Heart left ventricle (tissue), 16 donors: ENCODE data around the gene CKAP2. TPM values are rescaled to one million over a fixed set of nuclear protein-coding genes. Genes with fewer than 3 reads are reported as not detected.

Source experiments
- ATAC-seq, 4 donors: fragments of 200-7000 bp; cut with Tn5 transposase; one replicate each; pipeline ENCODE4 v1.9.1; 2020 to 2022; ENCODE audit warnings: moderate library complexity in 4 of 4, mild to moderate bottlenecking in 3 of 4, moderate number of reproducible peaks in 1 of 4
- DNase-seq, 5 donors: peaks; one replicate each; pipeline ENCODE4 v3.0.0-alpha.2; 2020
- H3K27ac ChIP-seq, 12 donors: fragments of 200-600 bp; sonication (generic) in 4 of 12; one replicate each; pipeline versions ENCODE4 v1.5.0 to v1.8.0; 2016 to 2022; ENCODE audit warnings: mild to moderate bottlenecking in 2 of 12
- H3K27me3 ChIP-seq, 9 donors: fragments of 200-600 bp; sonication (generic) in 2 of 9; one replicate each; pipeline versions ENCODE4 v1.5.1 to v1.8.0; 2016 to 2022; ENCODE audit warnings: mild to moderate bottlenecking in 3 of 9
- H3K36me3 ChIP-seq, 9 donors: fragments of 200-600 bp; sonication (generic) in 2 of 9; one replicate each; pipeline versions ENCODE4 v1.5.0 to v1.8.0; 2018 to 2022; ENCODE audit warnings: mild to moderate bottlenecking in 2 of 9
- H3K4me1 ChIP-seq, 12 donors: fragments of 200-600 bp; sonication (generic) in 4 of 12; one replicate each; pipeline versions ENCODE4 v1.5.0 to v1.8.0; 2016 to 2022; ENCODE audit warnings: mild to moderate bottlenecking in 3 of 12
- H3K4me3 ChIP-seq, 12 donors: fragments of 200-600 bp; sonication (generic) in 4 of 12; one replicate each; pipeline versions ENCODE4 v1.5.0 to v1.8.0; 2017 to 2022; ENCODE audit warnings: mild to moderate bottlenecking in 9 of 12, moderate library complexity in 4 of 12
- H3K9me3 ChIP-seq, 12 donors: fragments of 200-600 bp; sonication (generic) in 4 of 12; one replicate each; pipeline versions ENCODE4 v1.5.0 to v1.8.0; 2016 to 2022; ENCODE audit warnings: mild to moderate bottlenecking in 1 of 12
- CTCF ChIP-seq, 12 donors: fragments of 200-600 bp; sonication (generic) in 4 of 12; IDR thresholded peaks; one replicate each; pipeline versions ENCODE4 v1.5.0 to v1.8.0; 2018 to 2022; ENCODE audit warnings: antibody characterized with exemption in 12 of 12, mild to moderate bottlenecking in 5 of 12
- POLR2A ChIP-seq, 2 donors: fragments of 450-650 bp; IDR thresholded peaks; one replicate each; pipeline ENCODE4 v1.6.1; 2017; ENCODE audit warnings: antibody characterized with exemption in 2 of 2, mild to moderate bottlenecking in 2 of 2, moderate library complexity in 2 of 2
- WGBS, 4 donors: extraction: QIAGEN DNeasy Blood & Tissue Kit in 2 of 4; methylation state at CpG; one replicate each; pipeline versions ENCODE4 v1.1.5 to v1.1.7; 2013 to 2018; 5-methylcytosine and 5-hydroxymethylcytosine counted together
- intact Hi-C, 10 donors: fragments of 100-400 bp; cut with DNase I; formaldehyde crosslinking; loops; one replicate each; pipeline versions ENCODE4 v1.11.1 to v1.14.2; 2022
- polyA plus RNA-seq, 2 donors: library from polyadenylated mRNA; stranded (reverse); fragments of 200-250 nt; gene quantifications; one replicate each; pipeline ENCODE4 v1.2.3, GENCODE V29; 2013
- total RNA-seq, 9 donors: library from RNA; depleted of rRNA in 2 of 9; stranded (reverse); fragments of >200 nt in 2 of 9; fragmentation: NEBNext Ultra II Directional in 3 of 9; extraction: Animal tissue kit (Norgen Biotek cat#: 25700) in 3 of 9; gene quantifications; one replicate each; pipeline versions ENCODE4 v1.1.0 to v1.2.4, GENCODE V29; 2016 to 2023
- donor health status: ischemic (EF 13 %, LVEDD 7.1; RV severe dilation, severe dysfunction).
- donor health status: healthy with polysubstance abuse.
- donor health status: DM: no; HTN: yes; CAD: no.
- donor health status: DM: no; HTN: no; CAD: no.
- donor health status: ischemic (EF 25% LVEDD 6.9; RV normal size, moderate dysfunction).
- donor health status: ischemic (EF 25% LVEDD 5.7; RV mildly dilated, moderate dysfunction).
- donor health status: healthy.
- donor health status: DM: yes; HTN: yes; CAD: no.
- donor health status: ischemic (EF 35%, LVEDD 5.7; RV mildly dilated, moderate dysfunction).
- donor health status: nonischemic (EF 11% LVEDD 7.7; RV severe dilation, severe dysfunction).
- donor health status: DM: yes; HTN: yes; CAD: no.
- donor health status: PGD.
- donor health status: ischemic (EF 29% LVEDD 5.4; RV normal size, mild dysfunction).
- donor health status: nonischemic (EF 23%, LVEDD 6.1; RV moderate dilation, normal function).

The CKAP2 gene
- total and polyA plus RNA-seq, 11 donors: 1.4 to 16.1 (median 8.9) TPM

GRCh38 chr13:52452470-52452869, 2.8 kb upstream of the CKAP2 start:
- TF ChIP-seq CTCF (IDR thresholded peaks at IDR 0.05) (no peak), POLR2A (IDR thresholded peaks at IDR 0.05) (no peak)
- Histone ChIP-seq H3K4me3 (no peak overlapping the region), H3K27ac (no peak overlapping the region), H3K9me3 (no peaks in the 10 kb centered on the region), H3K4me1 (peaks cover 0 to 52% (median 23%) of the 10 kb centered on the region in 12 donors), H3K36me3 (peaks cover 0 to 6% (median 0%) of the 10 kb centered on the region in 9 donors), H3K27me3 (no peaks in the 10 kb centered on the region)
- intact Hi-C loops: loop anchor here in 9 of 10 donors (5.0 to 10.0 kb wide), 12 partner anchors 45 to 450 kb away; partner anchors contain the start of genes SUGT1 (in 4 of the 9), NEK3 (in 2 of the 9), ALG11 (in 1 of the 9) and ATP7B (in 1 of the 9)
- WGBS, 4 donors: 36 to 60% (median 47%) methylated on average over 2 of the region's 2 CpGs
- ATAC-seq (no peak), DNase-seq (no peak)

DNA sequence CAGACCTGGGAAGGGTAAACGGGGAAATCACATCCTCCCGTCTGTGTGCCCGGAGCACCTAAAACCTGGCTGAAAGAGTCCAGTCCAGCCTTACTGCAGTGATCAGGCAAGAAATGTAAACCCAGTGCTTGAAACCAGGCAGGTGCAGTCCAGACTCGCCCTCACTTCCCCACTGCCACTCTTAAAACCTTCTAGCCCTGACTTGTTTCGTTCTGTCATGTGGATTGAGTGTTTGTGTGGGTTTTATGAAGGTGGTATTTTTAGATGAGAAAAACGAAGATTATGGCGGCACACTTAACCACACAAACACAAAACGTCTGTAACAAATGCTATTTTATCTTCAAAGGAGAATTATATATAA, 839 bp upstream of the CKAP2 start:
- Histone ChIP-seq H3K36me3 (peaks cover 0 to 8% (median 0%) of the 10 kb centered on the region in 9 donors), H3K4me3 (peak overlapping the region in 11 of 12 donors; percentile 65 to 90 (median 77)), H3K27me3 (no peaks in the 10 kb centered on the region), H3K4me1 (peaks cover 0 to 32% (median 10%) of the 10 kb centered on the region in 12 donors), H3K9me3 (no peaks in the 10 kb centered on the region), H3K27ac (peak overlapping the region in 7 of 12 donors; percentile 78 to 94 (median 89))
- intact Hi-C loops: loop anchor here in 9 of 10 donors (5.0 to 10.0 kb wide), 12 partner anchors 47 to 452 kb away; partner anchors contain the start of genes SUGT1 (in 4 of the 9), NEK3 (in 2 of the 9), ALG11 (in 1 of the 9) and ATP7B (in 1 of the 9)
- no peak for TF ChIP-seq POLR2A (IDR thresholded peaks at IDR 0.05)
- no peak for TF ChIP-seq CTCF (IDR thresholded peaks at IDR 0.05)
- WGBS, 4 donors: 13 to 20% (median 17%) methylated on average over 8 of the region's 8 CpGs
- ATAC-seq (no peak), DNase-seq (no peak)

DNA sequence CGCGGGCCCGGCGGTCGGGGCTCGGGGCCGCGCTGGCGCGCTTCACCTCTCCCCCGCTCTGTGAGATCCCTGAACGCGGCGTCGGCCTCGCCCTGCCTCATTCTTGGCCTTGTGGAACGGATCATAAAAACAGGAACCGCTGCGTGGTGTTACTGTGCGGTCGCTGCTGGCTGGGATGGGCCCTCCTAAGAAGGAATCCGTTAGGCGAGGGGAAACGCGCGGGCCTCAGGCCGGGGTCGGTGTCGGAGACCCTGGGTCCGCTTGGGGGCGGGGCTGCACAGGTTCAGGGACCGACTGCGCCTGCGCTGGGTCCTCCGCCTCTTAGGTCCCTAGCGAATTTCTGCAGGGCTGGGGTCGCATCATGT, 381 bp downstream of the CKAP2 start:
- peak overlapping the region; percentile 57 to 94 (median 86) for H3K27ac ChIP-seq
- no peak for TF ChIP-seq POLR2A (IDR thresholded peaks at IDR 0.05)
- TF ChIP-seq CTCF (IDR thresholded peaks at IDR 0.05): peak in 2 of 12 donors; percentile 10 to 14
- peak overlapping the region; percentile 65 to 90 (median 78) for H3K4me3 ChIP-seq
- H3K9me3 ChIP-seq: no peaks in the 10 kb centered on the region
- WGBS, 4 donors: 0 to 1% (median 0%) methylated on average over 32 to 37 of the region's 37 CpGs
- peaks cover 0 to 32% (median 10%) of the 10 kb centered on the region in 12 donors for H3K4me1 ChIP-seq
- DNase-seq (peak; percentile 58 to 87 (median 74)), ATAC-seq (peak in 3 of 4 donors; percentile 49 to 75 (median 71))
- intact Hi-C loops: loop anchor here in 7 of 10 donors (10.0 kb wide), 5 partner anchors 111 to 441 kb away; partner anchors contain the start of genes SUGT1 (in 4 of the 7), ALG11 (in 1 of the 7), ATP7B (in 1 of the 7) and NEK3 (in 1 of the 7)
- no peaks in the 10 kb centered on the region for H3K27me3 ChIP-seq
- peaks cover 0 to 20% (median 0%) of the 10 kb centered on the region in 9 donors for H3K36me3 ChIP-seq

DNA sequence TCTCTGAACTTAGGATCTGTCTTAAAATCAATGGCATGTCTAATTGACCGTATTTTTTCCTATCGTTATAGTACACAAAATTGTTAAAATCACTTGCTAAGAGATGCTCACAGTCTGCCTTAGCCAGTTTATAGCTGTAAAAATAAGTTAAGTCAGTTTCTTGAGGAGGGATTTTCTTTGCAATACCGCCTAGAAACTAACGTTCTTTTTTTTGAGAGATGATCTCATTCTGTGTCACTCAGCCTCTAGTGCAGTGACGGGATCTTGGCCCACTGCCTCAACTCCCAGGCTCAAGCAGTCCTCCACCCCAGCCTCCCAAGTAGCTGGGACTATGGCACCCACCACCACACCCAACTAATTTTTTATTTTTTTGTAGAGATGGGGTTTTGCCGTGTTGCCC, 4.4 kb downstream of the CKAP2 start:
- H3K9me3 ChIP-seq: no peaks in the 10 kb centered on the region
- H3K27me3 ChIP-seq: no peaks in the 10 kb centered on the region
- peaks cover 0 to 59% (median 19%) of the 10 kb centered on the region in 9 donors for H3K36me3 ChIP-seq
- 73 to 77% (median 75%) methylated on average over 6 of the region's 6 CpGs for WGBS, 4 donors
- TF ChIP-seq POLR2A (IDR thresholded peaks at IDR 0.05) (no peak), CTCF (IDR thresholded peaks at IDR 0.05) (no peak)
- no peak overlapping the region for H3K4me3 ChIP-seq
- no peak overlapping the region for H3K27ac ChIP-seq
- DNase-seq (no peak), ATAC-seq (no peak)
- intact Hi-C loops: loop anchor here in 7 of 10 donors (10.0 kb wide), 5 partner anchors 115 to 445 kb away; partner anchors contain the start of genes SUGT1 (in 4 of the 7), ALG11 (in 1 of the 7), ATP7B (in 1 of the 7) and NEK3 (in 1 of the 7)
- peaks cover 0 to 18% (median 8%) of the 10 kb centered on the region in 12 donors for H3K4me1 ChIP-seq
